Esophagus squamous epithelium (tissue), 4 donors: ENCODE measurements around the gene RHEBL1.

Experiments
- CTCF ChIP-seq, 6 experiments: fragments of 450-650 bp in 4 of 6; fragments of 200-600 bp in 2 of 6; sonication (generic) in 2 of 6; IDR thresholded peaks; one replicate each; pipeline ENCODE4 v1.5.1; 2016 to 2019; ENCODE audit warnings: antibody characterized with exemption in 6 of 6, mild to moderate bottlenecking in 4 of 6, moderate library complexity in 4 of 6
- POLR2A ChIP-seq, 4 donors: fragments of 450-650 bp; IDR thresholded peaks; one replicate each; pipeline ENCODE4 v1.6.1; 2017; ENCODE audit warnings: antibody characterized with exemption in 4 of 4, mild to moderate bottlenecking in 4 of 4, moderate library complexity in 3 of 4

- TF ChIP-seq CTCF (IDR thresholded peaks at IDR 0.05) (no peak), POLR2A (IDR thresholded peaks at IDR 0.05) (no peak)
These were observed 43.7 kb downstream of the RHEBL1 start for GRCh38 chr12:49026101-49026500.
